IMR-90 (cell line): ENCODE data around the gene HNRNPR. TPM values are rescaled to one million over a fixed set of nuclear protein-coding genes. Genes with fewer than 3 reads are reported as not detected.
A peak's percentile ranks its signal among the peaks of the same experiment; 100 is the strongest.

ENCODE experiments used
- ATAC-seq: fragments of 200-7000 bp; cut with Tn5 transposase; 2 replicates; pipeline ENCODE4 v1.9.1; 2020; ENCODE audit warnings: low read depth, mild to moderate bottlenecking, moderate library complexity
- BruUV-seq: library from RNA; stranded (reverse); fragments of 400-500 nt; replicated peaks from 2 replicates; lab custom pipeline; 2021; lab: Mats Ljungman, UMichigan
- CTCF ChIA-PET: fragments of 300-600 bp; formaldehyde crosslinking; extraction: SDS; loops from one replicate; lab custom pipeline; 2021; ENCODE audit warnings: antibody characterized with exemption; lab: Yijun Ruan, JAX
- POLR2A ChIA-PET: fragments of 300-600 bp; sonication (Branson Sonifier 250); formaldehyde crosslinking; loops from one replicate; lab custom pipeline; 2022; ENCODE audit warnings: antibody characterized with exemption; ENCODE audit not compliant: unreplicated experiment; lab: Charles Lee
- DNase-seq: peaks from one replicate; pipeline ENCODE4 v3.0.0; 2013
- H2AFZ ChIP-seq: replicated peaks from 2 replicates; pipeline ENCODE3; 2013; ENCODE audit warnings: low read length, mild to moderate bottlenecking; ENCODE audit not compliant: poor library complexity
- H2AK5ac ChIP-seq: 2 replicates; pipeline ENCODE4 v1.6.1; 2013; ENCODE audit warnings: low read depth, low read length, inconsistent platforms
- H2AK9ac ChIP-seq: replicated peaks from 2 replicates; pipeline ENCODE3; 2013; ENCODE audit warnings: mild to moderate bottlenecking, low read depth, low read length, moderate library complexity; ENCODE audit not compliant: poor library complexity
- H2BK120ac ChIP-seq: 2 replicates; pipeline ENCODE4 v1.6.1; 2013; ENCODE audit warnings: low read depth, low read length, inconsistent platforms
- H2BK15ac ChIP-seq: 3 replicates; pipeline ENCODE4 v1.6.1; 2013; ENCODE audit warnings: low read depth, low read length, inconsistent platforms
- H2BK20ac ChIP-seq: 2 replicates; pipeline ENCODE4 v1.6.1; 2013; ENCODE audit warnings: low read depth, mild to moderate bottlenecking, inconsistent platforms, low read length, moderate library complexity
- H2BK5ac ChIP-seq: 2 replicates; pipeline ENCODE4 v1.6.1; 2013; ENCODE audit warnings: mild to moderate bottlenecking, low read depth, low read length, inconsistent platforms; ENCODE audit not compliant: poor library complexity, severe bottlenecking
- H3K14ac ChIP-seq: replicated peaks from 2 replicates; pipeline ENCODE4 v1.6.1; 2013; ENCODE audit warnings: low read depth, low read length, inconsistent platforms
- H3K18ac ChIP-seq: 2 replicates; pipeline ENCODE4 v1.6.1; 2013; ENCODE audit warnings: low read depth, low read length, control low read depth
- H3K23ac ChIP-seq: 2 replicates; pipeline ENCODE4 v1.6.1; 2013; ENCODE audit warnings: low read depth, low read length, inconsistent platforms
- H3K27ac ChIP-seq: 2 replicates; pipeline ENCODE4 v1.5.1; 2013; ENCODE audit warnings: mild to moderate bottlenecking, control low read depth, low read length; ENCODE audit not compliant: insufficient read depth
- H3K27me3 ChIP-seq: 2 replicates; pipeline ENCODE4 v1.6.1; 2013; ENCODE audit warnings: low read length; ENCODE audit not compliant: control insufficient read depth, insufficient read depth
- H3K36me3 ChIP-seq: 2 replicates; pipeline ENCODE4 v1.6.1; 2013; ENCODE audit warnings: low read length, mixed read lengths; ENCODE audit not compliant: control insufficient read depth, insufficient read depth
- H3K4ac ChIP-seq: 2 replicates; pipeline ENCODE4 v1.6.1; 2013; ENCODE audit warnings: low read depth, low read length, inconsistent platforms
- H3K4me1 ChIP-seq: 2 replicates; pipeline ENCODE4 v1.6.1; 2013; ENCODE audit warnings: low read length, mixed read lengths; ENCODE audit not compliant: control insufficient read depth, insufficient read depth
- H3K4me2 ChIP-seq: 2 replicates; pipeline ENCODE4 v1.6.1; 2013; ENCODE audit warnings: low read depth, mild to moderate bottlenecking, control low read depth, low read length, moderate library complexity
- H3K4me3 ChIP-seq: 2 replicates; pipeline ENCODE4 v1.5.1; 2013; ENCODE audit warnings: low read depth, mild to moderate bottlenecking, control low read depth, low read length, moderate library complexity; ENCODE audit not compliant: insufficient read depth
- H3K56ac ChIP-seq: 2 replicates; pipeline ENCODE4 v1.6.1; 2013; ENCODE audit warnings: low read length, inconsistent platforms; ENCODE audit not compliant: insufficient read depth; ENCODE audit errors: extremely low read depth
- H3K79me1 ChIP-seq, 2 experiments: 2 replicates each; pipeline ENCODE4 v1.6.1; 2013; ENCODE audit warnings: low read length in 2 of 2, inconsistent platforms in 1 of 2, low read depth in 1 of 2
- H3K9ac ChIP-seq: 2 replicates; pipeline ENCODE4 v1.6.1; 2013; ENCODE audit warnings: low read depth, low read length, control low read depth
- H3K9me1 ChIP-seq: 2 replicates; pipeline ENCODE4 v1.6.1; 2013; ENCODE audit warnings: low read length, inconsistent platforms; ENCODE audit not compliant: insufficient read depth
- H3K9me3 ChIP-seq: 2 replicates; pipeline ENCODE4 v1.6.1; 2013; ENCODE audit warnings: low read length; ENCODE audit not compliant: control insufficient read depth, insufficient read depth
- H4K20me1 ChIP-seq: 2 replicates; pipeline ENCODE4 v1.6.1; 2013; ENCODE audit warnings: low read length, inconsistent platforms; ENCODE audit not compliant: insufficient read depth
- H4K5ac ChIP-seq: 2 replicates; pipeline ENCODE4 v1.6.1; 2013; ENCODE audit warnings: mild to moderate bottlenecking, low read depth, low read length, control low read depth
- H4K8ac ChIP-seq, 2 experiments: 2 replicates each; pipeline ENCODE4 v1.6.1; 2013; ENCODE audit warnings: low read depth in 2 of 2, low read length in 2 of 2, control low read depth in 1 of 2, inconsistent platforms in 1 of 2
- H4K91ac ChIP-seq: 2 replicates; pipeline ENCODE4 v1.6.1; 2013; ENCODE audit warnings: low read depth, low read length, inconsistent platforms; ENCODE audit not compliant: insufficient read depth
- CEBPB ChIP-seq: IDR thresholded peaks from 2 replicates; pipeline ENCODE4 v1.6.1; 2012; ENCODE audit warnings: low read depth, low read length, improper control_type of control experiment
- MXI1 ChIP-seq: IDR thresholded peaks from 2 replicates; pipeline ENCODE4 v1.6.1; 2012; ENCODE audit warnings: low read depth, mild to moderate bottlenecking, low read length, moderate library complexity, borderline replicate concordance
- NFE2L2 ChIP-seq: fragments of 150-350 bp; IDR thresholded peaks from 2 replicates; pipeline ENCODE4 v1.6.1; 2016; ENCODE audit warnings: low read depth, mild to moderate bottlenecking, low read length
- POLR2A ChIP-seq: IDR thresholded peaks from 2 replicates; pipeline ENCODE4 v1.6.1; 2012; ENCODE audit warnings: mild to moderate bottlenecking, low read depth, low read length
- RAD21 ChIP-seq: IDR thresholded peaks from 2 replicates; pipeline ENCODE4 v1.6.1; 2012; ENCODE audit warnings: low read length, improper control_type of control experiment
- RCOR1 ChIP-seq: IDR thresholded peaks from 2 replicates; pipeline ENCODE4 v1.6.1; 2012; ENCODE audit warnings: mild to moderate bottlenecking, low read length, improper control_type of control experiment; ENCODE audit not compliant: insufficient replicate concordance
- whole genome bisulfite sequencing, 2 experiments: methylation state at CpG; one replicate each; pipeline versions ENCODE4 v1.1.5 to v1.1.7; 2013; ENCODE audit warnings: missing lambda C conversion rate in 2 of 2; ENCODE audit not compliant: insufficient read length in 1 of 2; ENCODE audit errors: extremely low coverage in 2 of 2; 5-methylcytosine and 5-hydroxymethylcytosine counted together
- dilution Hi-C: fragments of 300-500 bp; cut with HindIII; formaldehyde crosslinking; loops from one replicate; pipeline ENCODE4 v1.14.3; 2018; ENCODE audit warnings: low sequenced_read_pairs; ENCODE audit not compliant: unreplicated experiment
- in situ Hi-C: fragments of 300-500 bp; cut with MboI; formaldehyde crosslinking; loops from 3 replicates; pipeline ENCODE4 v1.14.3; 2019; ENCODE audit warnings: low sequenced_read_pairs, inconsistent platforms, mixed read lengths
- intact Hi-C: fragments of 100-400 bp; cut with micrococcal nuclease; formaldehyde crosslinking; loops from 2 replicates; pipeline ENCODE4 v1.10.0; 2022
- polyA plus RNA-seq, 3 experiments: library from polyadenylated mRNA; depleted of rRNA; stranded (reverse); fragments of >200 nt; gene quantifications; 2 replicates each; pipeline ENCODE4 v1.2.3, GENCODE V29; 2012; ENCODE audit warnings: low replicate concordance in 1 of 3
- total RNA-seq: library from RNA; depleted of rRNA; stranded (reverse); fragments of >200 nt; gene quantifications from 2 replicates; pipeline ENCODE4 v1.2.3, GENCODE V29; 2012
- TF ChIP-seq, protein P1 (sequence below): fragments of 150-350 bp; IDR thresholded peaks from 2 replicates; pipeline ENCODE4 v1.6.1; 2016; ENCODE audit warnings: low read depth, mild to moderate bottlenecking, low read length, moderate library complexity, borderline replicate concordance

The HNRNPR gene
- total and polyA plus RNA-seq, 2 of the 4 experiments (the other 2 are of a cell fraction) = 99.7 to 111 TPM

DNA sequence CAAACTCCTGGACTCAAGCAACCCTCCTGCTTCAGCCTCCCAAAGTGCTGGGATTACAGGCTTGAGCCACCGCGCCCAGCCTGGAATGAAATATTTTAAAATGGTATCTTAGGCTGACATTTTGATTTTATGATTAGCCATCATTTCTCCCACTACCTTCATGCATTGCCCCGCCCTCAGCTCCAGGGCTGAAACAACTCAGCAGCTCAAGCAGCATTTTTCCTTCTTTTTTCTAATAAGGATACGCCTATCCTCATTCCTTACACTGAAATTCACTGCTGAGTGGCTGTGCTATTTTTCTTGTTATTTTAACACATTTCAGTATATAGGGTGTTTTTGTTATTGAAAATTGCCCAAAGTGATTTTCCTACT, 70.0 kb downstream of the HNRNPR start:
- no peak overlapping the region for H3K14ac ChIP-seq
- H3K23ac ChIP-seq = no peak overlapping the region
- H2BK20ac ChIP-seq = 0 out of 2 replicates have a peak overlapping the region, but pooled peaks have one; percentile 24
- no TSS peak for BruUV-seq
- no peaks in the 10 kb centered on the region for H4K20me1 ChIP-seq
- no peak overlapping the region for H2AFZ ChIP-seq
- peaks cover 0 to 12% of the 10 kb centered on the region in 2 experiments; a peak in 2 of 4 replicates for H3K79me1 ChIP-seq
- no peak overlapping the region for H3K4me2 ChIP-seq
- no peak overlapping the region for H3K9ac ChIP-seq
- H2AK9ac ChIP-seq = no peak overlapping the region
- H2BK15ac ChIP-seq = no peak overlapping the region
- no peak for ATAC-seq
- H3K9me1 ChIP-seq = peaks cover 8% of the 10 kb centered on the region
- no peak overlapping the region for H4K91ac ChIP-seq
- H3K56ac ChIP-seq = no peak overlapping the region
- H3K9me3 ChIP-seq = no peaks in the 10 kb centered on the region
- no peak overlapping the region for H3K4me3 ChIP-seq
- no peaks in the 10 kb centered on the region for H3K27me3 ChIP-seq
- no peak overlapping the region for H4K8ac ChIP-seq
- no peak overlapping the region for H3K18ac ChIP-seq
- peak overlapping the region; percentile 3 for H2BK5ac ChIP-seq
- H3K36me3 ChIP-seq = no peaks in the 10 kb centered on the region
- in situ Hi-C loops (no loop called here), dilution Hi-C loops (no loop called here), intact Hi-C loops (loop anchor here (5.0 kb wide), 2 partner anchors 77 to 172 kb away; no protein-coding TSS in a partner anchor)
- WGBS, 2 experiments = no CpG with 5 or more reads among the region's 4 CpGs
- H4K5ac ChIP-seq = no peak overlapping the region
- ChIA-PET POLR2A (no interaction called here), CTCF (no interaction called here)
- H3K4me1 ChIP-seq = no peaks in the 10 kb centered on the region; the same call in 1 of the 2 replicates
- TF ChIP-seq POLR2A (no peak), CEBPB (no peak), NFE2L2 (no peak), MXI1 (no peak), RAD21 (no peak), RCOR1 (no peak)
- TF ChIP-seq, protein P1, sequence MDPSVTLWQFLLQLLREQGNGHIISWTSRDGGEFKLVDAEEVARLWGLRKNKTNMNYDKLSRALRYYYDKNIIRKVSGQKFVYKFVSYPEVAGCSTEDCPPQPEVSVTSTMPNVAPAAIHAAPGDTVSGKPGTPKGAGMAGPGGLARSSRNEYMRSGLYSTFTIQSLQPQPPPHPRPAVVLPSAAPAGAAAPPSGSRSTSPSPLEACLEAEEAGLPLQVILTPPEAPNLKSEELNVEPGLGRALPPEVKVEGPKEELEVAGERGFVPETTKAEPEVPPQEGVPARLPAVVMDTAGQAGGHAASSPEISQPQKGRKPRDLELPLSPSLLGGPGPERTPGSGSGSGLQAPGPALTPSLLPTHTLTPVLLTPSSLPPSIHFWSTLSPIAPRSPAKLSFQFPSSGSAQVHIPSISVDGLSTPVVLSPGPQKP = no peak
- no peak overlapping the region for H3K27ac ChIP-seq
- H2BK120ac ChIP-seq = peak overlapping the region; percentile 51; the same call in 1 of the 2 replicates
- peak overlapping the region; percentile 40 for H3K4ac ChIP-seq
- DNase-seq = no peak
- H2AK5ac ChIP-seq = peak overlapping the region; percentile 7; the same call in 1 of the 2 replicates
